GM21528 (cell line): ENCODE data around the gene N4BP2L2.

Experiments used
- ATAC-seq: cut with Tn5 transposase; IDR thresholded peaks from one replicate; pipeline ENCODE4 v1.9.1; 2021; ENCODE audit warnings: mild to moderate bottlenecking, moderate library complexity; ENCODE audit not compliant: unreplicated experiment, low FRiP score

Gene N4BP2L2

GRCh38 chr13:32472194-32472621 is 66.4 kb downstream of the N4BP2L2 start:
- peak; percentile 76 for ATAC-seq

- ATAC-seq, result no peak
Measured at GRCh38 chr13:32471187-32471922, 67.2 kb downstream of the N4BP2L2 start.

GRCh38 chr13:32468502-32469142 is 70.0 kb downstream of the N4BP2L2 start:
- no peak for ATAC-seq

- ATAC-seq, result no peak
Measured at GRCh38 chr13:32456591-32456990, 82.0 kb downstream of the N4BP2L2 start.

- no peak for ATAC-seq
Measured at GRCh38 chr13:32455594-32455903, 83.0 kb downstream of the N4BP2L2 start.

- no peak for ATAC-seq
Measured at GRCh38 chr13:32454886-32455593, 83.6 kb downstream of the N4BP2L2 start.

GRCh38 chr13:32453981-32454380 is 84.6 kb downstream of the N4BP2L2 start:
- no peak for ATAC-seq

- ATAC-seq, result no peak
Measured at GRCh38 chr13:32448972-32449371, 89.6 kb downstream of the N4BP2L2 start.

- no peak for ATAC-seq
Measured at GRCh38 chr13:32447894-32448623, 90.5 kb downstream of the N4BP2L2 start.

GRCh38 chr13:32446773-32447465 is 91.7 kb downstream of the N4BP2L2 start:
- ATAC-seq, result no peak

GRCh38 chr13:32446220-32446619 is 92.4 kb downstream of the N4BP2L2 start:
- no peak for ATAC-seq

GRCh38 chr13:32445461-32445860 is 93.1 kb downstream of the N4BP2L2 start:
- ATAC-seq, result no peak

- peak; percentile 72 for ATAC-seq
Measured at GRCh38 chr13:32443111-32443510, 95.5 kb downstream of the N4BP2L2 start.

GRCh38 chr13:32438871-32439270 is 99.7 kb downstream of the N4BP2L2 start:
- ATAC-seq, result no peak

- ATAC-seq, result no peak
Measured at GRCh38 chr13:32432856-32433255, 105.7 kb downstream of the N4BP2L2 start.

GRCh38 chr13:32431361-32431760 is 107.2 kb downstream of the N4BP2L2 start:
- ATAC-seq, result no peak

- no peak for ATAC-seq
Measured at GRCh38 chr13:32430018-32430747, 108.4 kb downstream of the N4BP2L2 start.

- ATAC-seq, result no peak
Measured at GRCh38 chr13:32429433-32429909, 109.1 kb downstream of the N4BP2L2 start.

- no peak for ATAC-seq
Measured at GRCh38 chr13:32428581-32429432, 109.8 kb downstream of the N4BP2L2 start.
